NCI-H1105 (cell line): Measurements from ENCODE around the gene MYL1.

Experiments used
- DNase-seq: peaks from one replicate; lab custom pipeline; 2025; lab: John Stamatoyannopoulos, UW

Gene MYL1

GRCh38 chr2:210267698-210268097, 47.3 kb downstream of the MYL1 start:
- DNase-seq = no peak

- DNase-seq = no peak
Measured at GRCh38 chr2:210264282-210264681, 50.7 kb downstream of the MYL1 start.

GRCh38 chr2:210263841-210264240, 51.1 kb downstream of the MYL1 start:
- no peak for DNase-seq

GRCh38 chr2:210262036-210262435, 52.9 kb downstream of the MYL1 start:
- no peak for DNase-seq

- DNase-seq = no peak
Measured at GRCh38 chr2:210259687-210260086, 55.3 kb downstream of the MYL1 start.

GRCh38 chr2:210252699-210253606, 62.0 kb downstream of the MYL1 start:
- no peak for DNase-seq

GRCh38 chr2:210250622-210251021, 64.4 kb downstream of the MYL1 start:
- no peak for DNase-seq
